Esophagus muscularis mucosa (tissue), 4 donors: ENCODE data around the gene MB21D2. TPM values are rescaled to one million over a fixed set of nuclear protein-coding genes. Genes with fewer than 3 reads are reported as not detected.

ENCODE experiments used
- DNase-seq: peaks from one replicate; pipeline ENCODE4 v3.0.0-alpha.2; 2017; ENCODE audit errors: extremely low spot score
- H3K27ac ChIP-seq, 4 donors: fragments of 200-600 bp; sonication (generic); replicated peaks in 1 of 4; 1 replicate in 3 of 4; 2 replicates in 1 of 4; pipeline ENCODE4 v1.5.1; 2016 to 2019; ENCODE audit warnings: mild to moderate bottlenecking in 1 of 4
- H3K27me3 ChIP-seq, 4 donors: fragments of 200-600 bp; sonication (generic); one replicate each; pipeline versions ENCODE4 v1.5.1 to v1.6.0; 2016 to 2019
- H3K36me3 ChIP-seq, 4 donors: fragments of 200-600 bp; sonication (generic); one replicate each; pipeline ENCODE4 v1.5.1; 2016 to 2019
- H3K4me1 ChIP-seq, 4 donors: fragments of 200-600 bp; sonication (generic); one replicate each; pipeline ENCODE4 v1.5.1; 2016 to 2019
- H3K4me3 ChIP-seq, 4 donors: fragments of 200-600 bp; sonication (generic); 1 replicate in 2 of 4; 2 replicates in 2 of 4; pipeline ENCODE4 v1.5.1; 2016 to 2019; ENCODE audit warnings: mild to moderate bottlenecking in 4 of 4, moderate library complexity in 1 of 4
- H3K9me3 ChIP-seq, 4 donors: fragments of 200-600 bp; sonication (generic); 1 replicate in 3 of 4; 2 replicates in 1 of 4; pipeline ENCODE4 v1.5.1; 2016 to 2019
- EP300 ChIP-seq: sonication (generic); formaldehyde crosslinking; IDR thresholded peaks from one replicate; pipeline ENCODE4 v1.6.1; 2017; ENCODE audit warnings: antibody characterized with exemption
- POLR2A ChIP-seq: fragments of 450-650 bp; IDR thresholded peaks from one replicate; pipeline ENCODE4 v1.6.1; 2017; ENCODE audit warnings: antibody characterized with exemption, moderate library complexity, mild to moderate bottlenecking, low read depth
- POLR2AphosphoS5 ChIP-seq, 2 donors: sonication (generic); formaldehyde crosslinking; IDR thresholded peaks; one replicate each; pipeline ENCODE4 v1.6.1; 2017; ENCODE audit warnings: antibody characterized with exemption in 2 of 2
- WGBS: methylation state at CpG from one replicate; pipeline ENCODE4 v1.1.5; 2018; 5-methylcytosine and 5-hydroxymethylcytosine counted together
- intact Hi-C: fragments of 100-400 bp; cut with DNase I; formaldehyde crosslinking; loops from one replicate; pipeline ENCODE4 v1.15.1; 2023
- total RNA-seq, 4 donors: library from RNA; depleted of rRNA; stranded (reverse); fragments of >200 nt; gene quantifications; one replicate each; pipeline versions ENCODE4 v1.1.0 to v1.2.1, GENCODE V29; 2016
- TF ChIP-seq, protein P1 (sequence below), 3 experiments: fragments of 200-600 bp in 2 of 3; fragments of 450-650 bp in 1 of 3; sonication (generic) in 2 of 3; IDR thresholded peaks; one replicate each; pipeline ENCODE4 v1.5.1; 2017 to 2019; ENCODE audit warnings: antibody characterized with exemption in 3 of 3, mild to moderate bottlenecking in 2 of 3, moderate library complexity in 1 of 3

Gene MB21D2
- total RNA-seq, 4 donors from 2014 or later: 5.4 to 11.5 (median 8.2) TPM

DNA sequence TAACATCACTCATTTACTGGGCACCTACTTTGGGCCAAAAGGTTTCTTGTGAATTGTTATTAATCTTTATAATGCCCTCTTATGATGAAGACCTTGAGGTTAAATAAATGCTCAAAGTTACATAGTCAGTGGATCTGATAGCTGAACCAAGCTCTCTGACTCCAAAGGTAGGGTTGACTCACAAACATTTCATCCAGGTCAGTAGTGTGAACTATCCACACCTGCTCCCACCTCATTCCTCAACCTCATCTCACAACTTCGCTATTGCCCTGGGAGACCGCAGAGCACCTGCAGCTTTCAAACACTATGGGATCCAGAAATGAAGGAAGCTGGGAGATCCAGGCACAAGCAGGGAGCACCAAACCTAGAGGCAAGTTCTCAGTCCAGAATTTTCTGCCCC is 96.5 kb downstream of the MB21D2 start:
- intact Hi-C loops: loop anchor here (2.0 kb wide), 1 partner anchor 96 kb away; the partner anchor contains the start of gene MB21D2
- WGBS: 96% methylated on average over 2 of the region's 2 CpGs
- no peak for TF ChIP-seq EP300
- no peak for TF ChIP-seq POLR2AphosphoS5 (IDR thresholded peaks at IDR 0.05)
- TF ChIP-seq POLR2A: no peak
- TF ChIP-seq, protein P1, sequence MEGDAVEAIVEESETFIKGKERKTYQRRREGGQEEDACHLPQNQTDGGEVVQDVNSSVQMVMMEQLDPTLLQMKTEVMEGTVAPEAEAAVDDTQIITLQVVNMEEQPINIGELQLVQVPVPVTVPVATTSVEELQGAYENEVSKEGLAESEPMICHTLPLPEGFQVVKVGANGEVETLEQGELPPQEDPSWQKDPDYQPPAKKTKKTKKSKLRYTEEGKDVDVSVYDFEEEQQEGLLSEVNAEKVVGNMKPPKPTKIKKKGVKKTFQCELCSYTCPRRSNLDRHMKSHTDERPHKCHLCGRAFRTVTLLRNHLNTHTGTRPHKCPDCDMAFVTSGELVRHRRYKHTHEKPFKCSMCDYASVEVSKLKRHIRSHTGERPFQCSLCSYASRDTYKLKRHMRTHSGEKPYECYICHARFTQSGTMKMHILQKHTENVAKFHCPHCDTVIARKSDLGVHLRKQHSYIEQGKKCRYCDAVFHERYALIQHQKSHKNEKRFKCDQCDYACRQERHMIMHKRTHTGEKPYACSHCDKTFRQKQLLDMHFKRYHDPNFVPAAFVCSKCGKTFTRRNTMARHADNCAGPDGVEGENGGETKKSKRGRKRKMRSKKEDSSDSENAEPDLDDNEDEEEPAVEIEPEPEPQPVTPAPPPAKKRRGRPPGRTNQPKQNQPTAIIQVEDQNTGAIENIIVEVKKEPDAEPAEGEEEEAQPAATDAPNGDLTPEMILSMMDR (IDR thresholded peaks at IDR 0.05): no peak
- no peaks in the 10 kb centered on the region for H3K9me3 ChIP-seq
- no peak overlapping the region for H3K27ac ChIP-seq
- H3K36me3 ChIP-seq: no peaks in the 10 kb centered on the region
- H3K4me3 ChIP-seq: no peak overlapping the region
- no peaks in the 10 kb centered on the region for H3K27me3 ChIP-seq
- DNase-seq: no peak
- H3K4me1 ChIP-seq: peaks cover 14 to 40% (median 32%) of the 10 kb centered on the region in 4 donors

DNA sequence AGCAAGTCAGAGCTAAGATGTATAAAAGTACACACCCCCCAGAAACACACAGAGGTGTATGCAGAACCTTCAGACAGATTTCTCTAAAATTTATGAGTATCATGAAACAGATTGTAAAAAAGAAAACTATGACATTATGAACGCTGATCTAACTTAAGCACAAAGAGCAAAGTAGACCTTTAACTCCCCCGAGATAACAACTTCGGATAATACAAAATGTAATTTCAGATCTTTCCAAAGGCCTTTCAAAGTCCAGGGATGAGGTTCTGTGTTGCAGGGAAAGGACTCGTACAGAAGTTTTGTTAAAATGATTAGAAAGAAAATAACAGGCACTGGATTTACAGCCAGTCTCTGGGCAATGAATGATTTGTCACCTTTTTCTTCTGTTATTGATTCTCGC is 97.5 kb downstream of the MB21D2 start:
- WGBS: 91% methylated on average over 5 of the region's 5 CpGs
- Histone ChIP-seq H3K4me3 (no peak overlapping the region), H3K27me3 (no peaks in the 10 kb centered on the region), H3K27ac (no peak overlapping the region), H3K36me3 (no peaks in the 10 kb centered on the region), H3K4me1 (peaks cover 7 to 32% (median 22%) of the 10 kb centered on the region in 4 donors), H3K9me3 (no peaks in the 10 kb centered on the region)
- TF ChIP-seq, protein P1 (IDR thresholded peaks at IDR 0.05): no peak
- TF ChIP-seq POLR2AphosphoS5 (IDR thresholded peaks at IDR 0.05) (no peak), EP300 (no peak), POLR2A (no peak)
- no peak for DNase-seq
- intact Hi-C loops: loop anchor here (2.0 kb wide), 1 partner anchor 97 kb away; the partner anchor contains the start of gene MB21D2

DNA sequence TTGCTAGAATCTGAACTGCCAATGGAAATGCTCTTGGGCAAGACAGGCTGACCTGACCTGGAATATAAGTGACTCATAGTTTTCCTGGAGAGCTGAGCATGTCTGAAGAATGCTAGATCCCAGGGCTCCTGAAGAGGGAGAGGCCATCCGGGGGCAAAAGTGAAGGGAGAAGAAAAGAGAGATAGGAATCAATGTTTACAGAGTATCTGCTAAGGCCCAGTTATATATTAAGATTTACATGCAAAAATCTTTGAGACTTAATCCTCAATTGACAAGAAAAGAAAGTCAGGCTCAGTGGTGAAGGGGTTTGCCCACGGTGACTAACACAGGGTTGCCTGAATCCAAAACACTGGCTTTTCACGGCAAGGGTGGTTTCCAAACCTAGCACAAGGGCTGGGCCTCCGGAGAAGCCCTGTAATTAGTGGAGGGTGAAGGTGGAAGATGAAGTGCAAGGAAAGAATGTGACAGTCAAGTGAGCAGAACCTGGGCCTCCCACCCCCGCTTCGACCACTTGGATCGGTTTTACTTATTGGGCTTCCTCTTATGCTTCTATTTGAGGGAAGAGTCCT is 98.6 kb downstream of the MB21D2 start:
- Histone ChIP-seq H3K27ac (no peak overlapping the region), H3K4me1 (peaks cover 7 to 29% (median 18%) of the 10 kb centered on the region in 4 donors), H3K27me3 (no peaks in the 10 kb centered on the region), H3K9me3 (no peaks in the 10 kb centered on the region), H3K36me3 (no peaks in the 10 kb centered on the region), H3K4me3 (no peak overlapping the region)
- intact Hi-C loops: no loop called here
- WGBS: 54% methylated on average over 7 of the region's 7 CpGs
- TF ChIP-seq, protein P1 (IDR thresholded peaks at IDR 0.05): no peak
- TF ChIP-seq POLR2A (no peak), EP300 (no peak), POLR2AphosphoS5 (IDR thresholded peaks at IDR 0.05) (no peak)
- no peak for DNase-seq

DNA sequence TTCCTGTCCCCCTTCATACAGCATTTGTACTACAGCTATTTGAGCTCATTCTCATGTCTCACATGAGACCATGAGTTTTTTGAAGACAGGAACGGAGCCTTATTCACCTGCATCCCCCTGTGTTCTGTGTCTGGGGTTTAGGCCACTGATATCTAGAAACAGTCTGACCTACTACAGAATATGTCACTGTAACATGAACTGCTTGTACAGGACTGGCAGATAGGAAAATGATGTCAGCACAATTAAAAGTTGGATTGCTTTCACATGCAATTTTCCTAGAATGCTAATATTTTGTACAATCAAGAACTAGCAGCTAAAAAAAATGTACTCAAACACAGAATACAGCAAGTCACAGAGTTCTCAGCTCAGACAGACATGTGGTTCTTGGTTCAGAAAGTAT is 99.5 kb downstream of the MB21D2 start:
- no peaks in the 10 kb centered on the region for H3K36me3 ChIP-seq
- H3K27ac ChIP-seq: no peak overlapping the region
- H3K27me3 ChIP-seq: no peaks in the 10 kb centered on the region
- no peaks in the 10 kb centered on the region for H3K9me3 ChIP-seq
- intact Hi-C loops: loop anchor here (1.0 kb wide), 1 partner anchor 223 kb away; no protein-coding TSS in a partner anchor
- DNase-seq: no peak
- no peak for TF ChIP-seq EP300
- TF ChIP-seq POLR2A: no peak
- TF ChIP-seq POLR2AphosphoS5 (IDR thresholded peaks at IDR 0.05): no peak
- TF ChIP-seq, protein P1 (IDR thresholded peaks at IDR 0.05): no peak
- peaks cover 7 to 29% (median 18%) of the 10 kb centered on the region in 4 donors for H3K4me1 ChIP-seq
- H3K4me3 ChIP-seq: no peak overlapping the region
- 88% methylated on average over 1 of the region's 1 CpG for WGBS
